Vagina (tissue), 2 donors: Measurements from ENCODE around the gene SRL.

Experiments used
- POLR2A ChIP-seq, 2 donors: fragments of 450-650 bp; IDR thresholded peaks; one replicate each; pipeline ENCODE4 v1.6.1; 2017; ENCODE audit warnings: antibody characterized with exemption in 2 of 2, mild to moderate bottlenecking in 2 of 2, moderate library complexity in 2 of 2
- POLR2AphosphoS5 ChIP-seq, 2 donors: sonication (generic); formaldehyde crosslinking; IDR thresholded peaks; one replicate each; pipeline ENCODE4 v1.9.0; 2017; ENCODE audit warnings: antibody characterized with exemption in 2 of 2, mild to moderate bottlenecking in 2 of 2, low read depth in 1 of 2; ENCODE audit not compliant: insufficient read depth in 1 of 2
- TF ChIP-seq, protein P1 (sequence below), 3 experiments: fragments of 450-650 bp in 2 of 3; fragments of 200-600 bp in 1 of 3; sonication (generic) in 1 of 3; IDR thresholded peaks; one replicate each; pipeline ENCODE4 v1.5.1; 2017 to 2019; ENCODE audit warnings: antibody characterized with exemption in 3 of 3, mild to moderate bottlenecking in 2 of 3, moderate library complexity in 2 of 3

DNA sequence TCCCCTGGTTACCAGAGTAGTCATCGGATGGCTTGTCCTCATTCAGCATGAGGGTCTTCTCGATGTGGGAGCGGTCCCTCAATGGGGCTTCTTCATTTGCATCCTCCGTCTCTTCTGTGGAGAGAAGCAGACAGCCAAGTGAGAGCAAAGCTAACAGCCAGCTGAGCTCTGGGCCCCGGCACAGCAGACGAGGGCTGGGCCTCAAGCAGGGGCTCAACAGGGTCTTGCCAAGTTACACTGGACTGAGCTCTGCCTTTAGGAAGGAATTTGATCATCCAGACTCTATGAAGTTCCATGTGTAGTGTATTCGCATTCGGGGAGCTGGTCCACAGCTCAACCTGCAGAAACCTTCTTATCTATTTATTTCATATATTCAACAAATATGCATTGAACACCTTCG is 37.4 kb downstream of the SRL start:
- TF ChIP-seq POLR2AphosphoS5 (IDR thresholded peaks at IDR 0.05; ENCODE audit: insufficient read depth in 1 of 2, low read depth in 1 of 2) (no peak), POLR2A (IDR thresholded peaks at IDR 0.05) (no peak)
- TF ChIP-seq, protein P1, sequence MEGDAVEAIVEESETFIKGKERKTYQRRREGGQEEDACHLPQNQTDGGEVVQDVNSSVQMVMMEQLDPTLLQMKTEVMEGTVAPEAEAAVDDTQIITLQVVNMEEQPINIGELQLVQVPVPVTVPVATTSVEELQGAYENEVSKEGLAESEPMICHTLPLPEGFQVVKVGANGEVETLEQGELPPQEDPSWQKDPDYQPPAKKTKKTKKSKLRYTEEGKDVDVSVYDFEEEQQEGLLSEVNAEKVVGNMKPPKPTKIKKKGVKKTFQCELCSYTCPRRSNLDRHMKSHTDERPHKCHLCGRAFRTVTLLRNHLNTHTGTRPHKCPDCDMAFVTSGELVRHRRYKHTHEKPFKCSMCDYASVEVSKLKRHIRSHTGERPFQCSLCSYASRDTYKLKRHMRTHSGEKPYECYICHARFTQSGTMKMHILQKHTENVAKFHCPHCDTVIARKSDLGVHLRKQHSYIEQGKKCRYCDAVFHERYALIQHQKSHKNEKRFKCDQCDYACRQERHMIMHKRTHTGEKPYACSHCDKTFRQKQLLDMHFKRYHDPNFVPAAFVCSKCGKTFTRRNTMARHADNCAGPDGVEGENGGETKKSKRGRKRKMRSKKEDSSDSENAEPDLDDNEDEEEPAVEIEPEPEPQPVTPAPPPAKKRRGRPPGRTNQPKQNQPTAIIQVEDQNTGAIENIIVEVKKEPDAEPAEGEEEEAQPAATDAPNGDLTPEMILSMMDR (IDR thresholded peaks at IDR 0.05), result no peak
